C4-2B (cell line): ENCODE data around the gene DLG2.

ENCODE experiments used
- CTCF ChIP-seq: fragments of 450-650 bp; conservative IDR thresholded peaks from 2 replicates; pipeline ENCODE4 v1.5.1; 2017; ENCODE audit warnings: mild to moderate bottlenecking
- ZFX ChIP-seq: fragments of 450-650 bp; IDR thresholded peaks from 2 replicates; pipeline ENCODE4 v1.6.1; 2017

DNA sequence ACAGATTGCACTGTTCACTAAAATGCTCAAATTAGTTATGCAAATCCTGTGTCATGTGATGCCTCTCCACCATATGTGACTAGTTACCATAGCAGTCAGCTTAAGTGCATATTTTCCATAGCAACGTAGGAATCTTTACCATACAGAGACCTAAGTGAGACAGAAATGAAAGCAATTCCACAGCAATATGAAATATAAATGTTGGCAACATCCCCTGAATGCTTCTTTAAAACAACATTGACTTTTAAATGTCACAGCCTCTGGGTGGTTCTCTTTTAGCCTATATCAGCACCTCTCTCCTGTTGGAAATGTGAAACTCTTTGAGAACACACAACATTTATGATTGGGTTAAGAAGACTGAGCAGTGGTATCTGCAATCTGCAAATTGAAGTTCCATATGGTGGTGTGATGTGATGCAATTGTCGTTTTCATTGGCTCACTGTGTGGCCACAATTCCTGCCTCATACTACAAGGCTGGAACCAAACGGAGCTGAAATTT, 814.6 kb downstream of the DLG2 start:
- TF ChIP-seq CTCF (no peak), ZFX (no peak)
